ENCODE data around the gene RBM17. TPM values are rescaled to one million over a fixed set of nuclear protein-coding genes. Genes with fewer than 3 reads are reported as not detected.

The RBM17 gene
- total and polyA plus RNA-seq, 10 of the 15 experiments (the other 5 are each of a cell fraction or from before 2014, with no cell fraction given): 28.4 to 181 (median 83.9) TPM

GRCh38 chr10:6058682-6059475 lies 30.0 kb upstream of the RBM17 start (continued):
- peak; percentile 91 for TF ChIP-seq BCL11A (IDR thresholded peaks at IDR 0.05; ENCODE audit: low read depth, low read length)
- TF ChIP-seq TCF3 (IDR thresholded peaks at IDR 0.05; ENCODE audit: borderline replicate concordance, insufficient read depth, low read depth, low read length): 0 out of 2 replicates have a peak, but pooled peaks have one; percentile 35
- no peak for TF ChIP-seq SMC3 (IDR thresholded peaks at IDR 0.05; ENCODE audit: borderline replicate concordance, low read length)
- peak; percentile 92 for TF ChIP-seq IKZF1 (conservative IDR thresholded peaks at IDR 0.05)
- TF ChIP-seq PAX5 (IDR thresholded peaks at IDR 0.05; ENCODE audit: borderline replicate concordance, low read depth, low read length): 0 out of 2 replicates have a peak, but pooled peaks have one; percentile 34
- 0 out of 2 replicates have a peak, but pooled peaks have one; percentile 12 for TF ChIP-seq TCF12 (IDR thresholded peaks at IDR 0.05; ENCODE audit: low read depth, low read length)
- TF ChIP-seq GATAD2B (conservative IDR thresholded peaks at IDR 0.05; ENCODE audit: low read depth): no peak
- TF ChIP-seq MEF2A (IDR thresholded peaks at IDR 0.05; ENCODE audit: insufficient read depth, low read depth, low read length): peak; percentile 64; the same call in 1 of the 2 replicates
- TF ChIP-seq POU2F2 (IDR thresholded peaks at IDR 0.05; ENCODE audit: borderline replicate concordance, low read depth, low read length): peak; percentile 12; the same call in 1 of the 3 replicates
- peak; percentile 91 for TF ChIP-seq IRF4 (IDR thresholded peaks at IDR 0.05; ENCODE audit: low read depth, low read length)
- peak in 1 of 2 experiments; percentile 75; a peak in 1 of 4 replicates for TF ChIP-seq EP300 (IDR thresholded peaks at IDR 0.05; ENCODE audit: borderline replicate concordance in 1 of 2, control insufficient read depth in 1 of 2, low read depth in 2 of 2, low read length in 2 of 2)
- peak; percentile 25; the same call in 1 of the 2 replicates for TF ChIP-seq BACH1 (IDR thresholded peaks at IDR 0.05; ENCODE audit: borderline replicate concordance)
- TF ChIP-seq GABPA (IDR thresholded peaks at IDR 0.05; ENCODE audit: low read depth): peak; percentile 67
- TF ChIP-seq HDAC6 (IDR thresholded peaks at IDR 0.05; ENCODE audit: unreplicated experiment): no peak
- peak; percentile 79 for TF ChIP-seq SKIL (IDR thresholded peaks at IDR 0.05; ENCODE audit: low read depth, poor library complexity, severe bottlenecking)
- peak; percentile 99 for TF ChIP-seq JUNB (IDR thresholded peaks at IDR 0.05)
- TF ChIP-seq, protein P1, sequence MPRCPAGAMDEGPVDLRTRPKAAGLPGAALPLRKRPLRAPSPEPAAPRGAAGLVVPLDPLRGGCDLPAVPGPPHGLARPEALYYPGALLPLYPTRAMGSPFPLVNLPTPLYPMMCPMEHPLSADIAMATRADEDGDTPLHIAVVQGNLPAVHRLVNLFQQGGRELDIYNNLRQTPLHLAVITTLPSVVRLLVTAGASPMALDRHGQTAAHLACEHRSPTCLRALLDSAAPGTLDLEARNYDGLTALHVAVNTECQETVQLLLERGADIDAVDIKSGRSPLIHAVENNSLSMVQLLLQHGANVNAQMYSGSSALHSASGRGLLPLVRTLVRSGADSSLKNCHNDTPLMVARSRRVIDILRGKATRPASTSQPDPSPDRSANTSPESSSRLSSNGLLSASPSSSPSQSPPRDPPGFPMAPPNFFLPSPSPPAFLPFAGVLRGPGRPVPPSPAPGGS (IDR thresholded peaks at IDR 0.05; ENCODE audit: borderline replicate concordance, insufficient read depth, low read depth, low read length, poor library complexity, severe bottlenecking): peak; percentile 89
- TF ChIP-seq NFIC (IDR thresholded peaks at IDR 0.05; ENCODE audit: low read depth, low read length): peak; percentile 99
- TF ChIP-seq ZBED1 (IDR thresholded peaks at IDR 0.05; ENCODE audit: borderline replicate concordance): peak; percentile 76; the same call in 1 of the 2 replicates
- TF ChIP-seq MTA2 (IDR thresholded peaks at IDR 0.05; ENCODE audit: low read depth): peak; percentile 75
- peak; percentile 94 for TF ChIP-seq EED (IDR thresholded peaks at IDR 0.05; ENCODE audit: low read depth)
- TF ChIP-seq CREM (IDR thresholded peaks at IDR 0.05; ENCODE audit: low read depth): peak; percentile 83
- TF ChIP-seq CEBPB (IDR thresholded peaks at IDR 0.05; ENCODE audit: borderline replicate concordance in 1 of 2, low read depth in 2 of 2, low read length in 2 of 2): peak in 1 of 2 experiments; percentile 82; a peak in 1 of 4 replicates
- TF ChIP-seq, protein P2, sequence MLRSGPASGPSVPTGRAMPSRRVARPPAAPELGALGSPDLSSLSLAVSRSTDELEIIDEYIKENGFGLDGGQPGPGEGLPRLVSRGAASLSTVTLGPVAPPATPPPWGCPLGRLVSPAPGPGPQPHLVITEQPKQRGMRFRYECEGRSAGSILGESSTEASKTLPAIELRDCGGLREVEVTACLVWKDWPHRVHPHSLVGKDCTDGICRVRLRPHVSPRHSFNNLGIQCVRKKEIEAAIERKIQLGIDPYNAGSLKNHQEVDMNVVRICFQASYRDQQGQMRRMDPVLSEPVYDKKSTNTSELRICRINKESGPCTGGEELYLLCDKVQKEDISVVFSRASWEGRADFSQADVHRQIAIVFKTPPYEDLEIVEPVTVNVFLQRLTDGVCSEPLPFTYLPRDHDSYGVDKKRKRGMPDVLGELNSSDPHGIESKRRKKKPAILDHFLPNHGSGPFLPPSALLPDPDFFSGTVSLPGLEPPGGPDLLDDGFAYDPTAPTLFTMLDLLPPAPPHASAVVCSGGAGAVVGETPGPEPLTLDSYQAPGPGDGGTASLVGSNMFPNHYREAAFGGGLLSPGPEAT (IDR thresholded peaks at IDR 0.05; ENCODE audit: low read depth): peak; percentile 81; the same call in 1 of the 2 replicates
- peak; percentile 50; the same call in 1 of the 2 replicates for TF ChIP-seq BMI1 (IDR thresholded peaks at IDR 0.05; ENCODE audit: borderline replicate concordance)
